B cell (primary cell): Measurements from ENCODE around the gene GRIA3. TPM values are rescaled to one million over a fixed set of nuclear protein-coding genes. Genes with fewer than 3 reads are reported as not detected.

ENCODE experiments used
- ATAC-seq: fragments of 200-7000 bp; cut with Tn5 transposase; one replicate; pipeline ENCODE4 v1.10.0; 2021; ENCODE audit warnings: low read depth, mild to moderate bottlenecking, moderate number of reproducible peaks, moderate library complexity
- CTCF ChIA-PET: fragments of 350-600 bp; sonication (Branson Sonifier 250); formaldehyde crosslinking; loops from one replicate; lab custom pipeline; 2021; ENCODE audit warnings: antibody characterized with exemption, inconsistent platforms; lab: Charles Lee
- POLR2A ChIA-PET: fragments of 350-600 bp; sonication (Branson Sonifier 250); formaldehyde crosslinking; loops from one replicate; lab custom pipeline; 2021; ENCODE audit warnings: antibody characterized with exemption; lab: Charles Lee
- DNase-seq: peaks from one replicate; pipeline ENCODE4 v3.0.0; 2013
- H2AFZ ChIP-seq: 2 replicates; pipeline ENCODE4 v1.6.1; 2012; ENCODE audit warnings: mild to moderate bottlenecking, low read depth, low read length; ENCODE audit not compliant: insufficient read depth, poor library complexity, severe bottlenecking
- H3K27ac ChIP-seq, 2 donors: 1 replicate in 1 of 2; 2 replicates in 1 of 2; pipeline ENCODE4 v1.5.1; 2012 to 2013; ENCODE audit warnings: low read length in 2 of 2, mild to moderate bottlenecking in 2 of 2, moderate library complexity in 1 of 2
- H3K27me3 ChIP-seq, 4 experiments: fragments of 200-600 bp in 1 of 4; sonication (generic) in 1 of 4; replicated peaks in 1 of 4; 1 replicate in 2 of 4; 2 replicates in 2 of 4; pipeline versions ENCODE4 v1.6.1 to v1.7.0; 2013 to 2016; ENCODE audit warnings: low read length in 3 of 4, mild to moderate bottlenecking in 2 of 4, mixed read lengths in 1 of 4, moderate library complexity in 1 of 4; ENCODE audit not compliant: insufficient read depth in 4 of 4, control insufficient read depth in 3 of 4; ENCODE audit errors: control extremely low read depth in 1 of 4
- H3K36me3 ChIP-seq, 2 experiments: replicated peaks in 1 of 2; 1 replicate in 1 of 2; 2 replicates in 1 of 2; pipeline versions ENCODE4 v1.6.1 to v1.7.1; 2013; ENCODE audit warnings: low read length in 1 of 2; ENCODE audit not compliant: insufficient read depth in 2 of 2, control insufficient read depth in 1 of 2; ENCODE audit errors: control extremely low read depth in 1 of 2, extremely low read depth in 1 of 2
- H3K4me1 ChIP-seq, 2 donors: fragments of 200-600 bp in 1 of 2; sonication (generic) in 1 of 2; 1 replicate in 1 of 2; 2 replicates in 1 of 2; pipeline versions ENCODE4 v1.5.1 to v1.6.1; 2013 to 2017; ENCODE audit warnings: low read length in 2 of 2; ENCODE audit not compliant: control insufficient read depth in 2 of 2, insufficient read depth in 2 of 2
- H3K4me2 ChIP-seq: replicated peaks from 2 replicates; pipeline ENCODE3; 2012; ENCODE audit warnings: mild to moderate bottlenecking, low read depth, low read length; ENCODE audit not compliant: poor library complexity, severe bottlenecking
- H3K4me3 ChIP-seq, 5 experiments: fragments of 200-600 bp in 1 of 5; sonication (generic) in 1 of 5; 1 replicate in 3 of 5; 2 replicates in 2 of 5; pipeline versions ENCODE4 v1.5.1 to v1.7.0; 2011 to 2016; ENCODE audit warnings: low read length in 4 of 5, mild to moderate bottlenecking in 4 of 5, low read depth in 2 of 5, control low read depth in 1 of 5, moderate library complexity in 1 of 5; ENCODE audit not compliant: insufficient read depth in 1 of 5; ENCODE audit errors: control extremely low read depth in 1 of 5, extremely low read depth in 1 of 5
- H3K79me2 ChIP-seq: fragments of 200-600 bp; sonication (generic); one replicate; pipeline ENCODE4 v1.6.0; 2016; ENCODE audit warnings: low read length; ENCODE audit not compliant: control insufficient read depth, insufficient read depth
- H3K9ac ChIP-seq: fragments of 200-600 bp; sonication (generic); 2 replicates; pipeline ENCODE4 v1.6.1; 2017; ENCODE audit warnings: mild to moderate bottlenecking, low read length, moderate library complexity
- H3K9me3 ChIP-seq, 3 donors: one replicate each; pipeline versions ENCODE4 v1.6.1 to v1.7.1; 2013; ENCODE audit warnings: low read length in 2 of 3; ENCODE audit not compliant: control insufficient read depth in 2 of 3, insufficient read depth in 1 of 3; ENCODE audit errors: control extremely low read depth in 1 of 3
- H4K20me1 ChIP-seq: 2 replicates; pipeline ENCODE4 v1.6.0; 2012; ENCODE audit warnings: mild to moderate bottlenecking, low read length; ENCODE audit not compliant: insufficient read depth, control insufficient read depth, poor library complexity, severe bottlenecking
- H3K27ac Mint-ChIP-seq: one replicate; pipeline ENCODE4 v1.8.0; 2021; ENCODE audit warnings: mixed read lengths
- H3K27me3 Mint-ChIP-seq: one replicate; pipeline ENCODE4 v1.8.0; 2021; ENCODE audit warnings: mixed read lengths
- H3K4me1 Mint-ChIP-seq: one replicate; pipeline ENCODE4 v1.8.0; 2021; ENCODE audit warnings: mixed read lengths
- H3K4me3 Mint-ChIP-seq: one replicate; pipeline ENCODE4 v1.8.0; 2021; ENCODE audit warnings: mixed read lengths
- H3K9me3 Mint-ChIP-seq: one replicate; pipeline ENCODE4 v1.8.0; 2022; ENCODE audit warnings: mixed read lengths; ENCODE audit not compliant: insufficient read depth
- CTCF ChIP-seq: fragments of 200-600 bp; IDR thresholded peaks from one replicate; pipeline ENCODE4 v1.8.0; 2022; ENCODE audit warnings: antibody characterized with exemption, mild to moderate bottlenecking
- EZH2 ChIP-seq: IDR thresholded peaks from 2 replicates; pipeline ENCODE4 v1.6.1; 2012; ENCODE audit warnings: borderline replicate concordance, low read depth, mild to moderate bottlenecking, moderate library complexity, low read length; ENCODE audit not compliant: insufficient read depth, poor library complexity, severe bottlenecking
- WGBS: methylation state at CpG from one replicate; pipeline ENCODE4 v1.1.5; 2013; ENCODE audit warnings: missing lambda C conversion rate; ENCODE audit not compliant: insufficient coverage; 5-methylcytosine and 5-hydroxymethylcytosine counted together
- intact Hi-C: fragments of 100-400 bp; cut with micrococcal nuclease; formaldehyde crosslinking; loops from one replicate; pipeline ENCODE4 v1.10.0; 2022
- polyA plus RNA-seq: library from polyadenylated mRNA; depleted of rRNA; stranded (reverse); fragments of >200 nt; gene quantifications from 2 replicates; pipeline ENCODE4 v1.2.3, GENCODE V29; 2012
- total RNA-seq, 2 donors: library from RNA; stranded (reverse); fragments of 120-200 nt in 1 of 2; gene quantifications; 1 replicate in 1 of 2; 2 replicates in 1 of 2; pipeline versions ENCODE4 v1.2.3 to v1.2.4, GENCODE V29; 2013 to 2022

Gene GRIA3
- total and polyA plus RNA-seq, 2 donors (not counting 1 experiment from before 2014, with no cell fraction given) = not detected

- TF ChIP-seq EZH2 = no peak
- TF ChIP-seq CTCF = no peak
Measured at GRCh38 chrX:123140454-123140853, 43.6 kb upstream of the GRIA3 start.

GRCh38 chrX:123140904-123141303 lies 43.2 kb upstream of the GRIA3 start:
- ChIA-PET POLR2A (no interaction called here), CTCF (no interaction called here)
- no peaks in the 10 kb centered on the region for H4K20me1 ChIP-seq
- H2AFZ ChIP-seq = no peak overlapping the region
- DNase-seq (no peak), ATAC-seq (no peak)
- Mint-ChIP-seq H3K4me3 (no peak overlapping the region), H3K4me1 (no peaks in the 10 kb centered on the region), H3K9me3 (peaks cover 3% of the 10 kb centered on the region), H3K27ac (no peak overlapping the region), H3K27me3 (no peaks in the 10 kb centered on the region)
- H3K4me1 ChIP-seq = no peaks in the 10 kb centered on the region
- intact Hi-C loops = no loop called here
- H3K27me3 ChIP-seq = no peaks in the 10 kb centered on the region
- no peak overlapping the region for H3K9ac ChIP-seq
- no peaks in the 10 kb centered on the region for H3K79me2 ChIP-seq
- H3K4me3 ChIP-seq = no peak overlapping the region
- H3K4me2 ChIP-seq = no peak overlapping the region
- H3K9me3 ChIP-seq = no peaks in the 10 kb centered on the region
- TF ChIP-seq CTCF = no peak
- TF ChIP-seq EZH2 = no peak
- no peaks in the 10 kb centered on the region for H3K36me3 ChIP-seq
- no CpG with 5 or more reads among the region's 1 CpG for WGBS
- H3K27ac ChIP-seq = no peak overlapping the region

More at GRCh38 chrX:123140454-123140853, 43.6 kb upstream of the GRIA3 start:
- H3K27me3 Mint-ChIP-seq = no peaks in the 10 kb centered on the region
- WGBS = 100% methylated on average over 1 of the region's 5 CpGs
- H3K9me3 Mint-ChIP-seq = peaks cover 3% of the 10 kb centered on the region
- Histone ChIP-seq H3K4me3 (no peak overlapping the region), H3K36me3 (no peaks in the 10 kb centered on the region), H3K27me3 (no peaks in the 10 kb centered on the region), H3K9me3 (no peaks in the 10 kb centered on the region), H4K20me1 (no peaks in the 10 kb centered on the region), H2AFZ (no peak overlapping the region), H3K27ac (no peak overlapping the region), H3K4me2 (no peak overlapping the region), H3K9ac (no peak overlapping the region), H3K4me1 (no peaks in the 10 kb centered on the region), H3K79me2 (no peaks in the 10 kb centered on the region)
- DNase-seq (no peak), ATAC-seq (no peak)
- intact Hi-C loops = no loop called here
- POLR2A ChIA-PET = no interaction called here
- CTCF ChIA-PET = no interaction called here
- no peaks in the 10 kb centered on the region for H3K4me1 Mint-ChIP-seq
- no peak overlapping the region for H3K4me3 Mint-ChIP-seq
- H3K27ac Mint-ChIP-seq = no peak overlapping the region
